DMS 273 (cell line): ENCODE measurements around the gene TOX2.

Source experiments
- DNase-seq: peaks from one replicate; lab custom pipeline; 2025; ENCODE audit not compliant: unreplicated experiment; lab: John Stamatoyannopoulos, UW

Gene TOX2

DNA sequence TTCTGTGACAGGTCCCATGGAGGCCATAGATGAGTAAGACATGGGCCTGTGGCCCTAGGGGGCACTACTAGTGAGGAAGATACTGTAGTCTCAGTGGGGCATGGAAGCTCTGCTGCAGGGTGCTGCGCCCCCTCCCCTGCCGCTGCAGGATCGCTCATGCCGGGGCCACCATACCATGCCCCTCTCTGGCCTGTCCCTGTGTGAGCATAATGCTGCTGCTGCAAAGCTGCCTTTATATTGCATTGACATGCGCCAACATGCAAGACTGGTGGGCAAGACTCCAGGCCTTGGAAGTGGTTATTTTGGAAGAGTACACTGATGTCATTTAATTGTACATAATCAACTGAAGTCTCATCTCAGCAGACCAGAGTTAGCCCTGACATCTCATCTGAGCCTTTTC, 60.0 kb downstream of the TOX2 start:
- DNase-seq: no peak

- no peak for DNase-seq
These were observed 60.6 kb downstream of the TOX2 start for GRCh38 chr20:43975096-43975768.

GRCh38 chr20:43976547-43976946, 61.9 kb downstream of the TOX2 start:
- no peak for DNase-seq

- no peak for DNase-seq
These were observed 62.6 kb downstream of the TOX2 start for GRCh38 chr20:43977252-43977651.

DNA sequence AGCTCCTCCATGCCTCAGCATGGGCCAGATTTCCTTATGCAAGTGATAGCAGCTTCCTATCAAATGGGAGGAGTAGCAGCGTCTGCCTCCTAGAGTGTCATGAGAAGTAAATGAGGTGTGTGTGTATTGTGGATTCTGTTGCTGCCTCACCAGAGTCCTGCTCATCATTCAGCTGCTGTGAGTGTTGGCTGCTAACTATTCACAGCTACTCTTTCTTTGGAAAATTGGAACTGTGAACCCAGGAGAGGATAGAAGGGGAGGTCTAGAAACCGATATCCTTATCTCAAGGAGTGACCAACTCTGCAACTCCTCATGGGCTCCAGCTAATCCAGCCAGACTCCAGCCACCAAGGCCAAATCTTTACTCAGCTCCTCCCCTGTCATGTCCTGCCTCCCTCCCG, 63.3 kb downstream of the TOX2 start:
- DNase-seq: no peak

- no peak for DNase-seq
These were observed 65.0 kb downstream of the TOX2 start for GRCh38 chr20:43979576-43980105.

DNA sequence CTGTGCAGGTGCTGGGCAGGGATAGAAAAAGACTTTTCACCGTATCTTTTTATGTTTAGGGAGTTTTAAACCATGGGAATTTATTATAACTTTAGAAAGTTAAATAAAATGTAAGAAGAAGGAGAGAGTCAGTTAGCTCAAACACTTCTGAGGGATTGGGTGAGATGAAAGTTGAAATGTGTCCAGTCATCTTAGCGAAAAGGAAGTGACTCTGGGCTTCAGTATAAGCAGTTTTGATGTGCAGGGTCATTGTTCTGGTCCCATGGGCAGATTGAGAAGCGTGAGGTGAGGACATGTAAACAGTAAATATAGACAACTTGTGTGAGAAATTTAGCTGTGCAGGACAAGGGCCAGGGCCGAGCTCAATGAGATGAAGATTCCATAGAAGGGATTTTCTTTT, 66.9 kb downstream of the TOX2 start:
- DNase-seq: no peak

DNA sequence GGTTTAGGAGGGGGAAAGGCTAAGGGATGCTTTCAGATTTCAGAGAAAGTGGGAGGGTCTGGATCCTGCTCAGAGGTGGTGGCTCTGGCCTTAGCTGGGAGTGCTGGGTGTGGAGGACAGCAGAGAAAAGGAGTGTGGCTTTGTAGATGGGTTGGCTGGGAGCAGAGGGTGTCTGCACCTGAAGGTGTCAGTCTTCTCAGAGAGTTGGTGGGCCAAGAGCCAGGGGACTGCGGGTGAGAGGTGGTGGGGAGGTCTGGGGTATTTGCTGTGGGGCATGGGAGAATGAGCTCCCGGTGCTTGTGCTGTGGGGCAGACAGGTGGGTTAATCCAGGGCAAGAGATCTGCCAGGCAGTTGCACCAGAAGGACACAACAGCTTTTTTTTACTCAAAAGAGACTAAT, 67.4 kb downstream of the TOX2 start:
- no peak for DNase-seq

GRCh38 chr20:43982886-43983285, 68.2 kb downstream of the TOX2 start:
- DNase-seq: no peak

GRCh38 chr20:43983359-43983758, 68.7 kb downstream of the TOX2 start:
- peak; percentile 49 for DNase-seq

DNA sequence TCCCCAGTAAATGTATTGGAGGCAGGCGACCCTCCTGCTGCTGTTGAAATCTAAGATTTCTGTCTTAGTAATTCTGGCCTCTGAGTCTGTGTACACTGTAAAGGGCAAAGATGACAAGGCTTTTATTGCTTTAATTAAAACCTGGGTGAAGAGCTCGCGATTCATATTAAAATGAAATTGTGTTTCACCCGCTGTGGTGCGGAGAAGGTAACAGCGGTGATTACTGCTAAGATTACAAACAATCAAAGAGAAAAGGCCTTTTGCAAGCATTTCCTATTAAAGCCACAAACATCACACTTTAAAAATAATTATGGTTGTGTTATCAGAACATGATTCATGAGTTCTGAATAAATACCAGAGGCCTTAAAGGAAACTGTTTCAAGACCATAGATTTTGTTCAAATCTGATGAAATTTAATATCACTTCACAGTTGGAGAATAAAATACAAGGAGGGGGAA, 69.3 kb downstream of the TOX2 start:
- DNase-seq: no peak

- DNase-seq: no peak
These were observed 69.9 kb downstream of the TOX2 start for GRCh38 chr20:43984587-43984986.

DNA sequence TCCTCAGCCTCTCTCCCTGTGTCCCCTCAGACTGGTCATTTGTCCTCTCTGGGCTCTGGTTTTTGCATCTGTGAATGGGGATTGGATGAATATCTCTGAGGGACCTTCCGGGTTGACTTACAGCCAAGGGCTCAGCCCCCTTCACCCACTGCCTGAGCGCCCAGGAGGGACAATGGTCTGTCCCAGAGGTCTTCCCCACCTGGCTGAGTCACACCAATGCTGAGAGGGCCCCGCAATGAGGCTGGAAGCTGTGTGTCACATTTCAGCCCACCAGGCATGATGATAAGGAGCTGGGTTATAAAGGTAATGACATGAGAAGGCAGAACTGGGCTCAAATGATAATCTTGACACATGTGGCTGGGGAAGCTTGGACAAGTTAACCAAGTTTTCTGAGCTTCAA, 70.5 kb downstream of the TOX2 start:
- DNase-seq: no peak

DNA sequence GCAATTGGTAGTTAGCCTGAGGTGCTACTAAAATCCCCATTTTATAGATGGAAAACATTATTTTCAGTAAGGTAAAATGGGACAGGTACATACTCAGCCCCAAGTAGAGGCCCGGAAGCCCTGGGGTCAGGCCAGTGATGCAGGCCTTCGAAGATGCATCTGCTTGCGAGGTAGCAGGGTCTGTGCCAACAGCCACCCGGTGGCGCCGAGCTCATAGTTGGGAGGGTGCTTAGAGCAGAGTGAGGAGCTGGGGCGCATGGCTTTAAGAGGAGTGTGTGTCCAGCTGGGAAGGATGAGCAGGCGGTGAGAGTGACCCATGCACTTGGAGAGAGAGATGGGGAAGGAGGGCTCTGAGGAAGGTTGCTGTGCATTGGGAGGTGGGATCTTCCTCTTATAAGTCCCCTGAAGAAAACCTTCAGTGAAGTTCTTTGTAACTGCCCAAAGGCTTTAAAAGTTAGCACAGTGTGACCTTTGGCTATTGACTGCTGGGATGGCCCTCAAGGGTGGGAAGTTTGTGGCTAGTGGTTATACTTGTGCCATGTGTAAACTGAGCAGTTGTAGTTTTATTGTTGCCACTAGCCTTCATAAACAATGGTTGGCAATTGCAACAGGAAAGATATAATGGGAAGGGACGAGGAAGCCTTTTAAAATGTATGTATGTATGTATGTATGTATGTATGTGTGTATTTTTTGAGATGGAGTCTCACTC, 71.1 kb downstream of the TOX2 start:
- no peak for DNase-seq

- no peak for DNase-seq
These were observed 72.4 kb downstream of the TOX2 start for GRCh38 chr20:43987018-43987417.

GRCh38 chr20:43987531-43987930, 72.9 kb downstream of the TOX2 start:
- no peak for DNase-seq

DNA sequence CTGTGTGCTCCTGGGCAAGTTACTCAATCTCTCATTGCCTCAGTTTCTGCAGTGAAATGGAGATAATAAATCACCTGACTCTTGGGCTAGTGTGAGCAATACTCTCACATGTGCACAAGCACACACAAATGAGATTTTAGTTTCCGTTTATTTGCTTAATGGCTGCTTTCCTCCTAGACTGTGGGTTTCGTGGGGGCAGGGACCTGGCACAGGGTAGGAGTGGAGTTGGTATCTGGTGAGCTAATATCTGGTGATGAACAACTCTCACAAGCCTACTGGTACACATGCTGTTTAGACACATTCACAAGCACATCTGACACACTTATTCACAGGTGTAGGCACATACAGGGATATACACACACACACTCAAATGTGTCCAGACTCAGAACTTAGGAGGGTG, 73.8 kb downstream of the TOX2 start:
- no peak for DNase-seq

- DNase-seq: no peak
These were observed 74.2 kb downstream of the TOX2 start for GRCh38 chr20:43988867-43989266.

- DNase-seq: no peak
These were observed 76.6 kb downstream of the TOX2 start for GRCh38 chr20:43991261-43991660.

DNA sequence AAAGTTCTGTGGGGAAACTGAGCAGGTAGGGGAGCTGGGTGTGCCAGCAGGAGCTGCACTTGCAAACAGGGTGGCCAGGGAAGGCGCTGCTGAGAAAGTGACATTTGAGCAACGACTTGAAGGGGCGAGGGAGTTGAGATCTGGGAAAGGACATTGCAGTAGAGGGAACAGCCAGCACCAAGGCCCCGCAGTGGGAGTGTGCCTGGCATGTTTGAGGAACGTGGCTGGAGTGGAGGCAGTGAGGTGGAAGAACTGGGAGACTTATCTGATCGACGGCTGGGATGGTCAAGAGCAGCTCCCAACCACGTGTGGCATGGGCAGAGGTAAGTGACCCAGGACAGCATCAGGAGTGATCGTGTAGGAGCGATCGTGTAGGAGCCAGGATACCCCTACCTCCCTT, 77.3 kb downstream of the TOX2 start:
- DNase-seq: no peak

DNA sequence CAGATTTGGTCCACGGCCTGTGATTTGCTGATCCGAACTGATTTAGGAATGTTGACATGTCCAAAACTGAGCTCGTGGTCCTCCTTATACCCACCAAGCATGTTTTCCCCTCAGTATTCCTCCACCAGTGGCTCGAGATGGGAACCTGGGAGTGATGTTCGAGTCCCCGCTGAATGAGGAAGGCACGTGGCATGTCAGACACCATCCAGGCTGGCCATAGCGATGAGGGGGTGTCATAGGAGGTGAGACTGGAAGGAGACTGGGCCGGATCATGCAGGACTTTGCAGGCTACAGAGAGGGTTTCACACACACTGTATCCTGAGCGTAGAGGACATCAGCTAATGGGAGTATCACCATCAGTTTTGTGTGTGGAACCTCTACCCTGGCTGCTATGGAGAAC, 78.2 kb downstream of the TOX2 start:
- DNase-seq: no peak

- no peak for DNase-seq
These were observed 78.9 kb downstream of the TOX2 start for GRCh38 chr20:43993560-43993959.
